H9 (cell line): ENCODE measurements around the gene GALNT17. TPM values are rescaled to one million over a fixed set of nuclear protein-coding genes. Genes with fewer than 3 reads are reported as not detected.

ENCODE experiments used
- DNase-seq: peaks from one replicate; pipeline ENCODE4 v3.0.0-alpha.2; 2017
- H2AFZ ChIP-seq: one replicate; pipeline ENCODE4 v1.6.1; 2013; ENCODE audit warnings: mild to moderate bottlenecking, low read length, control low read depth, moderate library complexity
- H2AK5ac ChIP-seq: 2 replicates; pipeline ENCODE4 v1.6.1; 2013; ENCODE audit warnings: low read length, control low read depth, mixed read lengths; ENCODE audit not compliant: insufficient read length
- H2BK120ac ChIP-seq: one replicate; pipeline ENCODE4 v1.6.1; 2013; ENCODE audit warnings: low read depth, mild to moderate bottlenecking, low read length, control low read depth, inconsistent platforms; ENCODE audit not compliant: poor library complexity, severe bottlenecking
- H2BK12ac ChIP-seq: 2 replicates; pipeline ENCODE4 v1.6.1; 2013; ENCODE audit warnings: low read length, control low read depth, mixed read lengths, low read depth; ENCODE audit not compliant: insufficient read length
- H2BK15ac ChIP-seq: 2 replicates; pipeline ENCODE4 v1.6.1; 2013; ENCODE audit warnings: low read depth, low read length, control low read depth
- H2BK20ac ChIP-seq: one replicate; pipeline ENCODE4 v1.6.1; 2013; ENCODE audit warnings: low read depth, mild to moderate bottlenecking, low read length, control low read depth, inconsistent platforms; ENCODE audit not compliant: poor library complexity, severe bottlenecking
- H2BK5ac ChIP-seq: 2 replicates; pipeline ENCODE4 v1.6.1; 2013; ENCODE audit warnings: low read length, control low read depth, mixed read lengths; ENCODE audit not compliant: insufficient read length
- H3K14ac ChIP-seq: 2 replicates; pipeline ENCODE4 v1.6.1; 2013; ENCODE audit warnings: low read length, control low read depth; ENCODE audit not compliant: insufficient read depth
- H3K18ac ChIP-seq: 2 replicates; pipeline ENCODE4 v1.6.1; 2013; ENCODE audit warnings: low read depth, mild to moderate bottlenecking, mixed read lengths, low read length, control low read depth; ENCODE audit not compliant: insufficient read length
- H3K23ac ChIP-seq: 2 replicates; pipeline ENCODE4 v1.6.1; 2013; ENCODE audit warnings: low read length, control low read depth, mixed read lengths, low read depth; ENCODE audit not compliant: insufficient read length
- H3K23me2 ChIP-seq: 2 replicates; pipeline ENCODE4 v1.6.1; 2013; ENCODE audit warnings: low read depth, mild to moderate bottlenecking, mixed read lengths, low read length, control low read depth; ENCODE audit not compliant: insufficient read length, poor library complexity, severe bottlenecking
- H3K27ac ChIP-seq: 2 replicates; pipeline ENCODE4 v1.5.1; 2013; ENCODE audit warnings: low read length, control low read depth, mixed read lengths, low read depth; ENCODE audit not compliant: insufficient read length
- H3K27me3 ChIP-seq: 2 replicates; pipeline ENCODE4 v1.6.1; 2013; ENCODE audit warnings: low read length, control low read depth, inconsistent platforms; ENCODE audit not compliant: insufficient read depth
- H3K4ac ChIP-seq: 2 replicates; pipeline ENCODE4 v1.6.1; 2013; ENCODE audit warnings: low read depth, mild to moderate bottlenecking, control low read depth, inconsistent platforms, low read length, moderate library complexity
- H3K4me1 ChIP-seq: 2 replicates; pipeline ENCODE4 v1.6.1; 2013; ENCODE audit warnings: low read length, control low read depth, inconsistent platforms; ENCODE audit not compliant: insufficient read depth
- H3K4me2 ChIP-seq: 2 replicates; pipeline ENCODE4 v1.6.1; 2013; ENCODE audit warnings: low read length, control low read depth, mixed read lengths; ENCODE audit not compliant: insufficient read length, insufficient read depth
- H3K56ac ChIP-seq: 2 replicates; pipeline ENCODE4 v1.6.1; 2013; ENCODE audit warnings: low read depth, mild to moderate bottlenecking, mixed read lengths, low read length, control low read depth; ENCODE audit not compliant: insufficient read length
- H3K79me1 ChIP-seq: 2 replicates; pipeline ENCODE4 v1.6.1; 2013; ENCODE audit warnings: low read depth, mild to moderate bottlenecking, moderate library complexity, low read length, control low read depth, inconsistent platforms; ENCODE audit not compliant: insufficient read depth, poor library complexity, severe bottlenecking
- H3K79me2 ChIP-seq: 2 replicates; pipeline ENCODE4 v1.6.1; 2013; ENCODE audit warnings: low read length, control low read depth, inconsistent platforms; ENCODE audit not compliant: insufficient read depth
- H3K9ac ChIP-seq: 2 replicates; pipeline ENCODE4 v1.6.1; 2013; ENCODE audit warnings: low read length, control low read depth, mixed read lengths; ENCODE audit not compliant: insufficient read length; ENCODE audit errors: extremely low read depth
- H3K9me3 ChIP-seq: one replicate; pipeline ENCODE4 v1.6.1; 2013; ENCODE audit warnings: low read depth, low read length, inconsistent platforms; ENCODE audit not compliant: control insufficient read depth
- H3T11ph ChIP-seq: one replicate; pipeline ENCODE4 v1.6.1; 2013; ENCODE audit warnings: mild to moderate bottlenecking, low read length, control low read depth, inconsistent platforms
- H4K20me1 ChIP-seq: one replicate; pipeline ENCODE4 v1.6.1; 2013; ENCODE audit not compliant: control insufficient read depth, insufficient read length, insufficient read depth
- H4K5ac ChIP-seq: 2 replicates; pipeline ENCODE4 v1.6.1; 2013; ENCODE audit warnings: low read depth, mild to moderate bottlenecking, mixed read lengths, low read length, control low read depth; ENCODE audit not compliant: insufficient read length
- H4K8ac ChIP-seq: replicated peaks from 2 replicates; pipeline ENCODE4 v1.6.1; 2013; ENCODE audit warnings: low read length, control low read depth, mixed read lengths, low read depth; ENCODE audit not compliant: insufficient read length
- H4K91ac ChIP-seq: 2 replicates; pipeline ENCODE4 v1.6.1; 2013; ENCODE audit warnings: low read depth, mild to moderate bottlenecking, moderate library complexity, mixed read lengths, low read length, control low read depth; ENCODE audit not compliant: insufficient read length
- H3K27ac Mint-ChIP-seq, 3 experiments: 2 replicates in 2 of 3; 3 replicates in 1 of 3; pipeline ENCODE4 v1.8.0; 2020 to 2021; ENCODE audit warnings: mixed read lengths in 3 of 3, mild to moderate bottlenecking in 1 of 3, moderate library complexity in 1 of 3
- H3K27me3 Mint-ChIP-seq: 2 replicates; pipeline ENCODE4 v1.8.0; 2021; ENCODE audit warnings: low read depth, mild to moderate bottlenecking, moderate library complexity, mixed read lengths
- H3K36me3 Mint-ChIP-seq, 3 experiments: 2 replicates in 2 of 3; 3 replicates in 1 of 3; pipeline ENCODE4 v1.8.0; 2020 to 2021; ENCODE audit warnings: low read depth in 3 of 3, mixed read lengths in 3 of 3; ENCODE audit not compliant: insufficient read depth in 1 of 3
- H3K4me1 Mint-ChIP-seq, 2 experiments: 2 replicates each; pipeline ENCODE4 v1.8.0; 2020; ENCODE audit warnings: mixed read lengths in 2 of 2
- H3K4me3 Mint-ChIP-seq, 2 experiments: 2 replicates in 1 of 2; 3 replicates in 1 of 2; pipeline ENCODE4 v1.8.0; 2020 to 2021; ENCODE audit warnings: mild to moderate bottlenecking in 2 of 2, mixed read lengths in 2 of 2, moderate library complexity in 1 of 2
- H3K9me3 Mint-ChIP-seq, 2 experiments: 2 replicates in 1 of 2; 3 replicates in 1 of 2; pipeline ENCODE4 v1.8.0; 2020; ENCODE audit warnings: mild to moderate bottlenecking in 2 of 2, mixed read lengths in 2 of 2, moderate library complexity in 1 of 2
- CTCF ChIP-seq: fragments of 200-600 bp; sonication (generic); conservative IDR thresholded peaks from 3 replicates; pipeline ENCODE4 v1.8.0; 2021; ENCODE audit warnings: antibody characterized with exemption, mild to moderate bottlenecking
- WGBS: extraction: QIAGEN DNeasy Blood & Tissue Kit; methylation state at CpG from one replicate; pipeline ENCODE4 v1.1.7; 2013; ENCODE audit warnings: missing lambda C conversion rate, low lambda C conversion rate, mixed read lengths; ENCODE audit not compliant: insufficient read length; ENCODE audit errors: extremely low coverage; 5-methylcytosine and 5-hydroxymethylcytosine counted together
- total RNA-seq: library from RNA; stranded (reverse); gene quantifications from 2 replicates; pipeline ENCODE4 v1.2.1, GENCODE V29; 2021

The GALNT17 gene
- total RNA-seq, 1 experiment from 2014 or later, result 43.2 TPM

- no peak overlapping the region for H2BK15ac ChIP-seq
- no CpG with 5 or more reads among the region's 1 CpG for WGBS
- no peak overlapping the region for H4K91ac ChIP-seq
- no peaks in the 10 kb centered on the region for H4K20me1 ChIP-seq
- peaks cover 8% of the 10 kb centered on the region for H3K79me2 ChIP-seq
- H4K5ac ChIP-seq, result no peak overlapping the region
- Mint-ChIP-seq H3K4me1 (peaks cover 22 to 31% of the 10 kb centered on the region in 2 experiments), H3K27me3 (no peaks in the 10 kb centered on the region), H3K4me3 (peak overlapping the region in 1 of 2 experiments; percentile 5; a peak in 2 of 5 replicates), H3K9me3 (peaks cover 17 to 23% of the 10 kb centered on the region in 2 experiments), H3K27ac (peak overlapping the region in 2 of 3 experiments; percentile 8 to 11; a peak in 2 of 7 replicates), H3K36me3 (peaks cover 50 to 70% (median 52%) of the 10 kb centered on the region in 3 experiments)
- H3K4ac ChIP-seq, result no peak overlapping the region
- H3K18ac ChIP-seq, result no peak overlapping the region
- no peak overlapping the region for H2BK5ac ChIP-seq
- H3K4me1 ChIP-seq, result no peaks in the 10 kb centered on the region; the same call in 1 of the 2 replicates
- H3K27me3 ChIP-seq, result no peaks in the 10 kb centered on the region
- no peak overlapping the region for H3K9ac ChIP-seq
- no peak for DNase-seq
- H3K9me3 ChIP-seq, result no peaks in the 10 kb centered on the region
- H3K56ac ChIP-seq, result no peak overlapping the region
- no peak overlapping the region for H3K14ac ChIP-seq
- H3T11ph ChIP-seq, result no peak overlapping the region
- H3K79me1 ChIP-seq, result peaks cover 8% of the 10 kb centered on the region
- H2BK120ac ChIP-seq, result no peak overlapping the region
- no peak overlapping the region for H3K4me2 ChIP-seq
- TF ChIP-seq CTCF, result no peak
- no peak overlapping the region for H4K8ac ChIP-seq
- no peak overlapping the region for H2BK20ac ChIP-seq
- no peak overlapping the region for H2AFZ ChIP-seq
- H2BK12ac ChIP-seq, result no peak overlapping the region
- no peaks in the 10 kb centered on the region for H3K23me2 ChIP-seq
- H3K27ac ChIP-seq, result no peak overlapping the region
- no peak overlapping the region for H3K23ac ChIP-seq
- H2AK5ac ChIP-seq, result no peak overlapping the region
Observed at GRCh38 chr7:71339924-71340323, 208.0 kb downstream of the GALNT17 start.
